Calu3 (cell line): ENCODE results near the gene CTDSP1. TPM values are rescaled to one million over a fixed set of nuclear protein-coding genes. Genes with fewer than 3 reads are reported as not detected.

Experiments
- BruUV-seq: library from RNA; stranded (reverse); fragments of 400-500 nt; replicated peaks from 2 replicates; lab custom pipeline; 2021; lab: Mats Ljungman, UMichigan
- CTCF ChIA-PET: fragments of 300-600 bp; sonication (Branson Sonifier 250); formaldehyde crosslinking; loops from one replicate; lab custom pipeline; 2022; ENCODE audit warnings: antibody characterized with exemption; lab: Charles Lee
- DNase-seq: peaks from one replicate; pipeline ENCODE4 v3.0.0; 2022
- H3K27ac Mint-ChIP-seq: one replicate; pipeline ENCODE4 v1.8.0; 2022; ENCODE audit warnings: mixed read lengths; ENCODE audit not compliant: unreplicated experiment
- H3K27me3 Mint-ChIP-seq: one replicate; pipeline ENCODE4 v1.8.0; 2022; ENCODE audit warnings: mixed read lengths; ENCODE audit not compliant: unreplicated experiment
- H3K36me3 Mint-ChIP-seq: one replicate; pipeline ENCODE4 v1.8.0; 2022; ENCODE audit warnings: mild to moderate bottlenecking, moderate library complexity, mixed read lengths; ENCODE audit not compliant: insufficient read depth, unreplicated experiment
- H3K4me1 Mint-ChIP-seq: one replicate; pipeline ENCODE4 v1.8.0; 2022; ENCODE audit warnings: mild to moderate bottlenecking, low read depth, mixed read lengths; ENCODE audit not compliant: unreplicated experiment
- H3K4me3 Mint-ChIP-seq: one replicate; pipeline ENCODE4 v1.8.0; 2022; ENCODE audit warnings: mild to moderate bottlenecking, low read depth, moderate library complexity, mixed read lengths; ENCODE audit not compliant: unreplicated experiment
- H3K9me3 Mint-ChIP-seq: one replicate; pipeline ENCODE4 v1.8.0; 2022; ENCODE audit warnings: low read depth, mixed read lengths; ENCODE audit not compliant: unreplicated experiment
- CTCF ChIP-seq: fragments of 200-600 bp; IDR thresholded peaks from one replicate; pipeline ENCODE4 v1.8.0; 2022; ENCODE audit warnings: antibody characterized with exemption; ENCODE audit not compliant: unreplicated experiment
- intact Hi-C: fragments of 100-400 bp; cut with micrococcal nuclease; formaldehyde crosslinking; loops from one replicate; pipeline ENCODE4 v1.10.0; 2022; ENCODE audit not compliant: unreplicated experiment
- total RNA-seq: library from RNA; stranded (reverse); gene quantifications from 2 replicates; pipeline ENCODE4 v1.2.3, GENCODE V29; 2022

The CTDSP1 gene
- total RNA-seq, 1 experiment from 2014 or later: 58.0 TPM

DNA sequence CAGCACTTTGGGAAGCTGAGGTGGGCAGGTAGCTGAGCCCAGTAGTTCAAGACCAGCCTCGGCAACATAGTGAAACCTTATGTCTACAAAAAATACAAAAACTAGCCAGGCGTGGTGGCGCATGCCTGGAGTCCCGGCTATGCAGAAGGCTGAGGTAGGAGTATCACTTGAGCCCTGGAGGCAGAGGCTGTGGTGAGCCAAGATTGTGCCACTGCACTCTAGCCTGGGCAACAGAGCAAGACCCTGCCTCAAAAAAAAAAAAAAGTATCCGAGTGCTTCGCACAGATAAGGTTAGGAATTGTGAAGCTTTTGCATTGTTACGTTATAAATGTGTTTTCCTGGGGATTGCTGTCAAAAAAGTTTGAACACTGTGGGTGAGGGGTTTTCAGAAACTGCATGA, 4.1 kb downstream of the CTDSP1 start:
- no TSS peak for BruUV-seq
- no peak overlapping the region for H3K4me3 Mint-ChIP-seq
- H3K36me3 Mint-ChIP-seq: peaks cover 72% of the 10 kb centered on the region
- no peaks in the 10 kb centered on the region for H3K27me3 Mint-ChIP-seq
- TF ChIP-seq CTCF: no peak
- H3K9me3 Mint-ChIP-seq: no peaks in the 10 kb centered on the region
- CTCF ChIA-PET: no interaction called here
- intact Hi-C loops: no loop called here
- peaks cover 31% of the 10 kb centered on the region for H3K4me1 Mint-ChIP-seq
- DNase-seq: no peak
- no peak overlapping the region for H3K27ac Mint-ChIP-seq

- no peak overlapping the region for H3K4me3 Mint-ChIP-seq
- no peaks in the 10 kb centered on the region for H3K27me3 Mint-ChIP-seq
- DNase-seq: no peak
- CTCF ChIA-PET: interaction anchor here (0.6 kb wide), 1 partner anchor 58 kb away, joined by 5 read pairs; no protein-coding TSS in a partner anchor
- peaks cover 31% of the 10 kb centered on the region for H3K4me1 Mint-ChIP-seq
- intact Hi-C loops: no loop called here
- peaks cover 70% of the 10 kb centered on the region for H3K36me3 Mint-ChIP-seq
- H3K9me3 Mint-ChIP-seq: no peaks in the 10 kb centered on the region
- BruUV-seq: no TSS peak
- no peak for TF ChIP-seq CTCF
- no peak overlapping the region for H3K27ac Mint-ChIP-seq
These were observed 4.8 kb downstream of the CTDSP1 start for GRCh38 chr2:218404351-218405085.

DNA sequence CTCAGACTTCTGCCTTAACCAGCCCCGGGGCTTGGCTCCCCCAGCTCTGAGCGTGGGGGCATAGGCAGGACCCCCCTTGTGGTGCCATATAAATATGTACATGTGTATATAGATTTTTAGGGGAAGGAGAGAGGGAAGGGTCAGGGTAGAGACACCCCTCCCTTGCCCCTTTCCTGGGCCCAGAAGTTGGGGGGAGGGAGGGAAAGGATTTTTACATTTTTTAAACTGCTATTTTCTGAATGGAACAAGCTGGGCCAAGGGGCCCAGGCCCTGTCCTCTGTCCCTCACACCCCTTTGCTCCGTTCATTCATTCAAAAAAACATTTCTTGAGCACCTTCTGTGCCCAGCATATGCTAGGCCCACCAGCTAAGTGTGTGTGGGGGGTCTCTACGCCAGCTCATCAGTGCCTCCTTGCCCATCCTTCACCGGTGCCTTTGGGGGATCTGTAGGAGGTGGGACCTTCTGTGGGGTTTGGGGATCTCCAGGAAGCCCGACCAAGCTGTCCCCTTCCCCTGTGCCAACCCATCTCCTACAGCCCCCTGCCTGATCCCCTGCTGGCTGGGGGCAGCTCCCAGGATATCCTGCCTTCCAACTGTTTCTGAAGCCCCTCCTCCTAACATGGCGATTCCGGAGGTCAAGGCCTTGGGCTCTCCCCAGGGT, 5.5 kb downstream of the CTDSP1 start:
- CTCF ChIA-PET: interaction anchor here (0.6 to 0.9 kb wide), 2 partner anchors 57 to 59 kb away, joined by 3 to 5 read pairs; no protein-coding TSS in a partner anchor
- Mint-ChIP-seq H3K27ac (peak overlapping the region; percentile 96), H3K4me3 (peak overlapping the region; percentile 70), H3K27me3 (no peaks in the 10 kb centered on the region), H3K36me3 (peaks cover 63% of the 10 kb centered on the region), H3K9me3 (no peaks in the 10 kb centered on the region), H3K4me1 (peaks cover 31% of the 10 kb centered on the region)
- intact Hi-C loops: no loop called here
- no peak for DNase-seq
- no peak for TF ChIP-seq CTCF
- BruUV-seq: TSS peak; percentile 27

- H3K36me3 Mint-ChIP-seq: peaks cover 57% of the 10 kb centered on the region
- DNase-seq: no peak
- intact Hi-C loops: loop anchor here (2.0 kb wide), 2 partner anchors 61 to 243 kb away; no protein-coding TSS in a partner anchor
- H3K4me1 Mint-ChIP-seq: peaks cover 31% of the 10 kb centered on the region
- no peaks in the 10 kb centered on the region for H3K27me3 Mint-ChIP-seq
- no peaks in the 10 kb centered on the region for H3K9me3 Mint-ChIP-seq
- BruUV-seq: no TSS peak
- H3K27ac Mint-ChIP-seq: peak overlapping the region; percentile 96
- CTCF ChIA-PET: interaction anchor here (0.7 to 0.9 kb wide), 2 partner anchors 59 to 118 kb away, joined by 3 read pairs; no protein-coding TSS in a partner anchor
- H3K4me3 Mint-ChIP-seq: peak overlapping the region; percentile 70
- no peak for TF ChIP-seq CTCF
These were observed 6.1 kb downstream of the CTDSP1 start for GRCh38 chr2:218405746-218406208.
